K562 (cell line): ENCODE measurements around the gene KLHL29. TPM values are rescaled to one million over a fixed set of nuclear protein-coding genes. Genes with fewer than 3 reads are reported as not detected.

Experiments
- ATAC-seq: fragments of 200-7000 bp; cut with Tn5 transposase; 3 replicates; pipeline ENCODE4 v1.9.1; 2020; ENCODE audit warnings: moderate library complexity
- BruUV-seq: library from RNA; stranded (reverse); fragments of 400-500 nt; replicated peaks from 2 replicates; lab custom pipeline; 2021; lab: Mats Ljungman, UMichigan
- CTCF ChIA-PET: fragments of 300-600 bp; formaldehyde crosslinking; extraction: SDS; loops from one replicate; lab custom pipeline; 2021; ENCODE audit warnings: low intra/inter-chr PET ratio; lab: Yijun Ruan, JAX
- POLR2A ChIA-PET: fragments of 300-600, 350-650 bp; sonication (Branson Sonifier 250); formaldehyde crosslinking; extraction: SDS; loops from one replicate; lab custom pipeline; 2021; ENCODE audit warnings: antibody characterized with exemption, inconsistent platforms; lab: Yijun Ruan, JAX
- DNase-seq, 4 experiments: peaks; one replicate each; pipeline versions ENCODE4 v3.0.0 to v3.0.0-alpha.2; 2011 to 2018; ENCODE audit warnings: low spot score in 3 of 4, mixed read lengths in 3 of 4; ENCODE audit errors: extremely low read depth in 1 of 4
- FAIRE-seq: peaks from 2 replicates; lab custom pipeline; 2011; peaks lifted over from hg19 to GRCh38; lab: Jason Lieb, UNC
- H2AFZ ChIP-seq: 2 replicates; pipeline ENCODE4 v1.6.0; 2011; ENCODE audit warnings: low read depth, low read length, control low read depth, inconsistent platforms
- H3K27ac ChIP-seq: fragments of 200-600 bp; 3 replicates; pipeline ENCODE4 v1.8.0; 2011; ENCODE audit warnings: low read depth, mild to moderate bottlenecking, control low read depth, inconsistent platforms, low read length, moderate library complexity, mixed read lengths; ENCODE audit errors: extremely low read depth
- H3K27me3 ChIP-seq, 2 experiments: fragments of 300-600 bp in 1 of 2; 2 replicates in 1 of 2; 3 replicates in 1 of 2; pipeline versions ENCODE4 v1.6.0 to v1.8.0; 2011; ENCODE audit warnings: inconsistent platforms in 2 of 2, low read length in 2 of 2, mild to moderate bottlenecking in 1 of 2, mixed read lengths in 1 of 2, moderate library complexity in 1 of 2; ENCODE audit not compliant: control insufficient read depth in 2 of 2, insufficient read depth in 2 of 2
- H3K36me3 ChIP-seq: fragments of 300-600 bp; 3 replicates; pipeline ENCODE4 v1.8.0; 2011; ENCODE audit warnings: mild to moderate bottlenecking, low read length, inconsistent platforms; ENCODE audit not compliant: control insufficient read depth, insufficient read depth
- H3K4me1 ChIP-seq, 2 experiments: fragments of 200-600 bp in 1 of 2; replicated peaks in 1 of 2; 2 replicates in 1 of 2; 3 replicates in 1 of 2; pipeline versions ENCODE4 v1.5.1 to v1.8.0; 2011; ENCODE audit warnings: inconsistent platforms in 2 of 2, low read length in 2 of 2, mild to moderate bottlenecking in 1 of 2, mixed read lengths in 1 of 2, moderate library complexity in 1 of 2; ENCODE audit not compliant: control insufficient read depth in 2 of 2, insufficient read depth in 2 of 2
- H3K4me2 ChIP-seq: 2 replicates; pipeline ENCODE4 v1.6.1; 2011; ENCODE audit warnings: low read length, control low read depth, inconsistent platforms, mixed read lengths; ENCODE audit not compliant: insufficient read depth
- H3K4me3 ChIP-seq: fragments of 200-600 bp; sonication (generic), shearing (Covaris generic); 2 replicates; pipeline ENCODE4 v1.5.1; 2016; ENCODE audit warnings: control low read depth, inconsistent platforms
- H3K79me2 ChIP-seq: fragments of 200-600 bp; 3 replicates; pipeline ENCODE4 v1.8.0; 2011; ENCODE audit warnings: low read length, inconsistent platforms; ENCODE audit not compliant: control insufficient read depth, insufficient read depth
- H3K9ac ChIP-seq, 2 experiments: 2 replicates each; pipeline versions ENCODE4 v1.6.0 to v1.6.1; 2011; ENCODE audit warnings: low read depth in 2 of 2, low read length in 2 of 2, control low read depth in 1 of 2, inconsistent platforms in 1 of 2, mild to moderate bottlenecking in 1 of 2, mixed read lengths in 1 of 2; ENCODE audit not compliant: insufficient read depth in 1 of 2
- H3K9me1 ChIP-seq: one replicate; pipeline ENCODE4 v1.6.0; 2011; ENCODE audit warnings: inconsistent platforms, mild to moderate bottlenecking, low read length, moderate library complexity; ENCODE audit not compliant: control insufficient read depth, insufficient read depth
- H3K9me3 ChIP-seq: replicated peaks from 2 replicates; pipeline ENCODE4 v1.5.1; 2011; ENCODE audit warnings: low read depth, low read length, inconsistent platforms; ENCODE audit not compliant: control insufficient read depth, insufficient read depth
- H4K20me1 ChIP-seq: replicated peaks from 2 replicates; pipeline ENCODE4 v1.6.1; 2011; ENCODE audit warnings: low read length, inconsistent platforms, mixed read lengths; ENCODE audit not compliant: control insufficient read depth, insufficient read depth
- CBX1 ChIP-seq: sonication (generic); IDR thresholded peaks from 2 replicates; pipeline ENCODE4 v1.6.1; 2016; ENCODE audit warnings: antibody characterized with exemption, low read depth, mild to moderate bottlenecking
- HDAC3 ChIP-seq: fragments of 450-650 bp; IDR thresholded peaks from 2 replicates; pipeline ENCODE4 v1.6.1; 2018; ENCODE audit warnings: borderline replicate concordance, mild to moderate bottlenecking, moderate library complexity; ENCODE audit not compliant: partially characterized antibody
- HOXB6 ChIP-seq: fragments of 250-450 bp; sonication (Bioruptor Pico); IDR thresholded peaks from 2 replicates; pipeline ENCODE4 v1.5.1; 2022; ENCODE audit warnings: mild to moderate bottlenecking, borderline replicate concordance
- MNT ChIP-seq, 2 experiments: fragments of 450-650 bp; conservative IDR thresholded peaks; 2 replicates each; pipeline ENCODE4 v1.6.1; 2017; ENCODE audit warnings: mild to moderate bottlenecking in 2 of 2, moderate library complexity in 2 of 2
- NCOA2 ChIP-seq, 2 experiments: fragments of 450-650 bp; IDR thresholded peaks; 2 replicates each; pipeline ENCODE4 v1.6.1; 2018; ENCODE audit warnings: mild to moderate bottlenecking in 2 of 2, moderate library complexity in 1 of 2; ENCODE audit not compliant: partially characterized antibody in 2 of 2
- RBM22 ChIP-seq: fragments of 200-400 bp; formaldehyde crosslinking; IDR thresholded peaks from 2 replicates; pipeline ENCODE4 v1.6.1; 2018; ENCODE audit warnings: low read length, low read depth; ENCODE audit not compliant: poor library complexity, severe bottlenecking
- TSHZ1 ChIP-seq: fragments of 250-450 bp; sonication (Bioruptor Pico); IDR thresholded peaks from 2 replicates; pipeline ENCODE4 v1.4.0; 2020; ENCODE audit warnings: mild to moderate bottlenecking, moderate library complexity
- ZFP91 ChIP-seq: sonication (generic); formaldehyde crosslinking; IDR thresholded peaks from 2 replicates; pipeline ENCODE4 v1.8.0; 2022; ENCODE audit warnings: mild to moderate bottlenecking, missing genetic modification reagents
- ZNF165 ChIP-seq: fragments of 250-450 bp; sonication (Bioruptor Pico); IDR thresholded peaks from 2 replicates; pipeline ENCODE4 v1.4.0; 2020; ENCODE audit warnings: borderline replicate concordance
- ZNF253 ChIP-seq: fragments of 250-450 bp; sonication (Bioruptor Pico); conservative IDR thresholded peaks from 2 replicates; pipeline ENCODE4 v1.6.1; 2021; ENCODE audit warnings: mild to moderate bottlenecking
- ZNF639 ChIP-seq, 2 experiments: fragments of 200-800 bp in 1 of 2; sonication (Bioruptor generic) in 1 of 2; sonication (generic) in 1 of 2; formaldehyde crosslinking in 1 of 2; IDR thresholded peaks in 1 of 2; conservative IDR thresholded peaks in 1 of 2; 2 replicates each; pipeline versions ENCODE4 v1.5.0 to v1.6.1; 2016 to 2020; ENCODE audit warnings: missing compliant biosample characterization in 1 of 2, missing genetic modification characterization in 1 of 2, missing genetic modification reagents in 1 of 2
- WGBS: fragments of 100-300 bp; shearing (Covaris generic); methylation state at CpG from one replicate; pipeline ENCODE4 v1.1.6; 2016; ENCODE audit warnings: low coverage, mixed read lengths; ENCODE audit not compliant: insufficient coverage; ENCODE audit errors: missing lambda C conversion rate; 5-methylcytosine and 5-hydroxymethylcytosine counted together
- in situ Hi-C: fragments of 300-500 bp; cut with MboI; formaldehyde crosslinking; loops from 4 replicates; pipeline ENCODE4 v1.15.0; 2018; ENCODE audit warnings: inconsistent platforms, mixed read lengths
- intact Hi-C: fragments of 100-400 bp; cut with micrococcal nuclease; formaldehyde crosslinking; loops from 2 replicates; pipeline ENCODE4 v1.14.2; 2022
- polyA plus RNA-seq, 8 experiments: library from polyadenylated mRNA; depleted of rRNA in 4 of 8; stranded (reverse) in 5 of 8; unstranded in 3 of 8; fragments of >200 nt; fragmentation: Nextera tagmentation in 2 of 8; fragmentation: Illumina TruSeq in 1 of 8; extraction: Ambion mirVana in 2 of 8; extraction: Trizol in 1 of 8; gene quantifications; 2 replicates each; pipeline versions ENCODE4 v1.2.1 to v1.2.3, GENCODE V29; 2011 to 2014; ENCODE audit warnings: inconsistent platforms in 1 of 8, missing spikeins in 1 of 8
- total RNA-seq, 7 experiments: library from RNA; depleted of rRNA in 6 of 7; stranded (reverse); fragments of >200 nt in 6 of 7; fragmentation: Illumina TruSeq in 2 of 7; extraction: Trizol in 2 of 7; gene quantifications; 2 replicates each; pipeline versions ENCODE4 v1.2.1 to v1.2.3, GENCODE V29; 2011 to 2021; ENCODE audit warnings: low replicate concordance in 1 of 7

KLHL29 gene
- total and polyA plus RNA-seq, 9 of the 15 experiments (the other 6 are each of a cell fraction or from before 2014, with no cell fraction given) = 0.03 to 0.31 (median 0.08) TPM; not detected in 1

DNA sequence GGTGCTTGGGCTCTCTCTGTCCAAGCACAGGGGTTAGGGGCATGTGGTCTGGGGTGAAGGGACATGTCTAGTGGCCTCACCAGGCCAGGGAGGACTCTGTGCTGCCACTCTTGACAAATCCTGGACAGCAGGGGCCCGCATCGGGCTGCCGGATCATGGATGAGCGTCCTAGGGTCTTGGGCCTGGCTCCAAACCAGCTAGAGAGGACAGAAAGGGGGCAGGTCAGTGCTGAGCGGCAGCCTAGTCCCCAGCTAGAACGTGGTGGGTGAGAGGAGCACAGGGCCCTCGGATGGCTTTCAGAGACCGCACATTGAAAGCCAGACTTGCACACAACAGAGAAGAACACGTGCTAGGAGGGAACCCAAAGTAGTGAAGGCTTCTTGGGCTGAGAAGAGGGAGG is 300.7 kb downstream of the KLHL29 start:
- POLR2A ChIA-PET = interaction anchor here (0.7 kb wide), 1 partner anchor 15 kb away, joined by 3 read pairs; no protein-coding TSS in a partner anchor
- TF ChIP-seq RBM22 (no peak), ZFP91 (CRISPR knock-in tag) (no peak), TSHZ1 (CRISPR knock-in tag) (no peak), MNT (conservative IDR thresholded peaks at IDR 0.05) (no peak), ZNF639 (CRISPR knock-in tag; conservative IDR thresholded peaks at IDR 0.05 in 1 of 2, IDR thresholded peaks at IDR 0.05 in 1 of 2) (no peak), ZNF253 (CRISPR knock-in tag) (no peak), HDAC3 (no peak), CBX1 (no peak), NCOA2 (IDR thresholded peaks at IDR 0.05; ENCODE audit: partially characterized antibody in 2 of 2) (no peak), HOXB6 (no peak), ZNF165 (CRISPR knock-in tag) (no peak)

More for the DNA sequence above, 300.7 kb downstream of the KLHL29 start:
- in situ Hi-C loops (no loop called here), intact Hi-C loops (no loop called here)
- H3K9ac ChIP-seq = no peak overlapping the region
- peaks cover 5% of the 10 kb centered on the region for H3K9me1 ChIP-seq
- H2AFZ ChIP-seq = no peak overlapping the region
- H3K4me2 ChIP-seq = no peak overlapping the region
- H3K27ac ChIP-seq = no peak overlapping the region
- DNase-seq (no peak), ATAC-seq (no peak), FAIRE-seq (no peak)
- no TSS peak for BruUV-seq
- no peak overlapping the region for H3K4me3 ChIP-seq
- H3K4me1 ChIP-seq = peaks cover 0 to 18% of the 10 kb centered on the region in 2 experiments; a peak in 2 of 5 replicates
- CTCF ChIA-PET = no interaction called here
- peaks cover 17 to 67% of the 10 kb centered on the region in 2 experiments; a peak in 4 of 5 replicates for H3K27me3 ChIP-seq
- WGBS = 0% methylated on average over 9 of the region's 9 CpGs
- no peaks in the 10 kb centered on the region for H3K79me2 ChIP-seq
- H3K9me3 ChIP-seq = no peaks in the 10 kb centered on the region
- no peaks in the 10 kb centered on the region for H3K36me3 ChIP-seq
- peaks cover 5% of the 10 kb centered on the region; the same call in 1 of the 2 replicates for H4K20me1 ChIP-seq
